CD14-positive monocyte (primary cell): ENCODE data around the gene LAMTOR3. TPM values are rescaled to one million over a fixed set of nuclear protein-coding genes. Genes with fewer than 3 reads are reported as not detected.

Experiments
- DNase-seq, 3 donors: peaks; one replicate each; pipeline ENCODE4 v3.0.0-alpha.2; 2011 to 2022
- H2AFZ ChIP-seq: 2 replicates; pipeline ENCODE4 v1.6.0; 2012; ENCODE audit warnings: mild to moderate bottlenecking, low read depth, low read length, inconsistent platforms; ENCODE audit not compliant: insufficient read depth, poor library complexity, severe bottlenecking
- H3K27ac ChIP-seq, 2 donors: 1 replicate in 1 of 2; 2 replicates in 1 of 2; pipeline ENCODE4 v1.5.1; 2012 to 2013; ENCODE audit warnings: low read length in 2 of 2, control low read depth in 1 of 2, inconsistent platforms in 1 of 2, low read depth in 1 of 2, mild to moderate bottlenecking in 1 of 2
- H3K27me3 ChIP-seq, 2 donors: one replicate each; pipeline versions ENCODE4 v1.6.0 to v1.6.1; 2011 to 2013; ENCODE audit warnings: low read length in 2 of 2; ENCODE audit not compliant: control insufficient read depth in 2 of 2, insufficient read depth in 2 of 2
- H3K36me3 ChIP-seq, 2 donors: replicated peaks in 1 of 2; 1 replicate in 1 of 2; 2 replicates in 1 of 2; pipeline versions ENCODE4 v1.5.1 to v1.6.1; 2012 to 2013; ENCODE audit warnings: low read length in 2 of 2, control low read depth in 1 of 2, inconsistent platforms in 1 of 2, mild to moderate bottlenecking in 1 of 2; ENCODE audit not compliant: insufficient read depth in 2 of 2, control insufficient read depth in 1 of 2
- H3K4me1 ChIP-seq, 2 donors: 1 replicate in 1 of 2; 2 replicates in 1 of 2; pipeline versions ENCODE4 v1.5.1 to v1.6.1; 2012 to 2013; ENCODE audit warnings: low read length in 2 of 2, control low read depth in 1 of 2, inconsistent platforms in 1 of 2, mild to moderate bottlenecking in 1 of 2, moderate library complexity in 1 of 2; ENCODE audit not compliant: insufficient read depth in 2 of 2, control insufficient read depth in 1 of 2
- H3K4me2 ChIP-seq: replicated peaks from 2 replicates; pipeline ENCODE3; 2012; ENCODE audit warnings: low read length, moderate library complexity, mild to moderate bottlenecking; ENCODE audit not compliant: poor library complexity, severe bottlenecking; ENCODE audit errors: extremely low read depth
- H3K4me3 ChIP-seq, 3 experiments: fragments of 200-600 bp in 1 of 3; sonication (generic) in 1 of 3; replicated peaks in 1 of 3; 1 replicate in 2 of 3; 2 replicates in 1 of 3; pipeline ENCODE4 v1.5.1; 2011 to 2013; ENCODE audit warnings: low read length in 3 of 3, mild to moderate bottlenecking in 3 of 3, control low read depth in 2 of 3, low read depth in 2 of 3, inconsistent platforms in 1 of 3, moderate library complexity in 1 of 3
- H3K79me2 ChIP-seq: 2 replicates; pipeline ENCODE4 v1.6.0; 2012; ENCODE audit warnings: mild to moderate bottlenecking, control low read depth, inconsistent platforms, low read length, moderate library complexity; ENCODE audit not compliant: insufficient read depth
- H3K9ac ChIP-seq: 2 replicates; pipeline ENCODE4 v1.6.0; 2017; ENCODE audit warnings: low read length, mild to moderate bottlenecking; ENCODE audit not compliant: insufficient read depth, poor library complexity, severe bottlenecking
- H3K9me3 ChIP-seq, 2 donors: replicated peaks in 1 of 2; 1 replicate in 1 of 2; 2 replicates in 1 of 2; pipeline versions ENCODE4 v1.5.1 to v1.6.1; 2012 to 2013; ENCODE audit warnings: low read length in 2 of 2, control low read depth in 1 of 2; ENCODE audit not compliant: control insufficient read depth in 1 of 2, insufficient read depth in 1 of 2
- H4K20me1 ChIP-seq: 2 replicates; pipeline ENCODE4 v1.6.0; 2012; ENCODE audit warnings: mild to moderate bottlenecking, low read length, control low read depth, moderate library complexity; ENCODE audit not compliant: insufficient read depth
- H3K27ac Mint-ChIP-seq, 7 donors: one replicate each; pipeline ENCODE4 v1.8.0; 2020; ENCODE audit warnings: mild to moderate bottlenecking in 7 of 7, mixed read lengths in 7 of 7, moderate library complexity in 6 of 7, inconsistent platforms in 2 of 7
- H3K27me3 Mint-ChIP-seq, 3 donors: one replicate each; pipeline ENCODE4 v1.8.0; 2021 to 2022; ENCODE audit warnings: low read depth in 3 of 3, mild to moderate bottlenecking in 3 of 3, mixed read lengths in 3 of 3, moderate library complexity in 3 of 3, inconsistent platforms in 1 of 3
- H3K36me3 Mint-ChIP-seq, 2 donors: one replicate each; pipeline ENCODE4 v1.8.0; 2020; ENCODE audit warnings: mixed read lengths in 2 of 2, inconsistent platforms in 1 of 2, mild to moderate bottlenecking in 1 of 2
- H3K4me1 Mint-ChIP-seq: one replicate; pipeline ENCODE4 v1.8.0; 2020; ENCODE audit warnings: mild to moderate bottlenecking, mixed read lengths
- H3K4me3 Mint-ChIP-seq, 2 donors: one replicate each; pipeline ENCODE4 v1.8.0; 2020; ENCODE audit warnings: mild to moderate bottlenecking in 2 of 2, mixed read lengths in 2 of 2, moderate library complexity in 1 of 2
- H3K9me3 Mint-ChIP-seq, 7 donors: one replicate each; pipeline ENCODE4 v1.8.0; 2020 to 2022; ENCODE audit warnings: mixed read lengths in 7 of 7, mild to moderate bottlenecking in 6 of 7, moderate library complexity in 6 of 7, inconsistent platforms in 2 of 7
- WGBS: methylation state at CpG from one replicate; pipeline ENCODE4 v1.1.5; 2013; ENCODE audit warnings: missing lambda C conversion rate; ENCODE audit not compliant: insufficient coverage; 5-methylcytosine and 5-hydroxymethylcytosine counted together
- intact Hi-C, 2 donors: fragments of 100-400 bp; cut with micrococcal nuclease; formaldehyde crosslinking; loops; one replicate each; pipeline versions ENCODE4 v1.15.0 to v1.15.1; 2023
- polyA plus RNA-seq, 3 donors: library from polyadenylated mRNA; depleted of rRNA in 1 of 3; unstranded in 2 of 3; stranded (reverse) in 1 of 3; fragments of 300-500 nt in 2 of 3; fragments of >200 nt in 1 of 3; fragmentation: Illumina TruSeq in 2 of 3; gene quantifications; 1 replicate in 2 of 3; 2 replicates in 1 of 3; pipeline ENCODE4 v1.2.3, GENCODE V29; 2012 to 2021
- TF ChIP-seq, protein P1 (sequence below): fragments of 200-600 bp; IDR thresholded peaks from one replicate; pipeline ENCODE4 v1.8.0; 2022; ENCODE audit warnings: antibody characterized with exemption, mild to moderate bottlenecking

LAMTOR3 gene
- polyA plus RNA-seq, 3 donors = 19.9 to 83.3 (median 62.5) TPM

DNA sequence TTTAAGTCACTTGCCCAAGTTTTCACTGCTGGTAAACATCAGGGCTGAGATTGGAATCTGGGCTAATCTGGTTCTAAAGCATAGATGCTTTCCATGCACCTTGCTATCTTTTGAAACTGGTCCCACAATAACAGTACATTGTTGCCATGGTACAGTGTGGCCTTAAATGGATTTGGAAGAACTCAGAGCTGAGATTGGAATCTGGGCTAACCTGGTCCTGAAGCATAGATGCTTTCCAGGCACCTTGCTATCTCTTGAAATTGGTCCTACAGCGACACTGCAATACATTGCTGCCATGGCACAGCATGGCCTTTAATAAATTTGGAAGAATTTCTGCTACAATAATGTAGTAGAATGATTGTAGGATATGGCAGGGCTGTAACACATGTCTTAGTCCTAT is 49.0 kb downstream of the LAMTOR3 start:
- H3K4me1 Mint-ChIP-seq = peaks cover 55% of the 10 kb centered on the region
- H3K27ac Mint-ChIP-seq = peak overlapping the region in 5 of 7 donors; percentile 56 to 92 (median 75)
- intact Hi-C loops = no loop called here
- peaks cover 0 to 2% (median 0%) of the 10 kb centered on the region in 7 donors for H3K9me3 Mint-ChIP-seq
- Histone ChIP-seq H3K4me3 (no peak overlapping the region), H2AFZ (no peak overlapping the region), H3K9me3 (no peaks in the 10 kb centered on the region), H3K27me3 (no peaks in the 10 kb centered on the region), H3K79me2 (peaks cover 58% of the 10 kb centered on the region), H3K36me3 (peaks cover 40 to 70% of the 10 kb centered on the region in 2 donors), H3K9ac (no peak overlapping the region), H4K20me1 (peaks cover 53% of the 10 kb centered on the region), H3K27ac (peak overlapping the region in 1 of 2 donors; percentile 35), H3K4me1 (peaks cover 35 to 46% of the 10 kb centered on the region in 2 donors), H3K4me2 (no peak overlapping the region)
- H3K36me3 Mint-ChIP-seq = peaks cover 64 to 69% of the 10 kb centered on the region in 2 donors
- TF ChIP-seq, protein P1, sequence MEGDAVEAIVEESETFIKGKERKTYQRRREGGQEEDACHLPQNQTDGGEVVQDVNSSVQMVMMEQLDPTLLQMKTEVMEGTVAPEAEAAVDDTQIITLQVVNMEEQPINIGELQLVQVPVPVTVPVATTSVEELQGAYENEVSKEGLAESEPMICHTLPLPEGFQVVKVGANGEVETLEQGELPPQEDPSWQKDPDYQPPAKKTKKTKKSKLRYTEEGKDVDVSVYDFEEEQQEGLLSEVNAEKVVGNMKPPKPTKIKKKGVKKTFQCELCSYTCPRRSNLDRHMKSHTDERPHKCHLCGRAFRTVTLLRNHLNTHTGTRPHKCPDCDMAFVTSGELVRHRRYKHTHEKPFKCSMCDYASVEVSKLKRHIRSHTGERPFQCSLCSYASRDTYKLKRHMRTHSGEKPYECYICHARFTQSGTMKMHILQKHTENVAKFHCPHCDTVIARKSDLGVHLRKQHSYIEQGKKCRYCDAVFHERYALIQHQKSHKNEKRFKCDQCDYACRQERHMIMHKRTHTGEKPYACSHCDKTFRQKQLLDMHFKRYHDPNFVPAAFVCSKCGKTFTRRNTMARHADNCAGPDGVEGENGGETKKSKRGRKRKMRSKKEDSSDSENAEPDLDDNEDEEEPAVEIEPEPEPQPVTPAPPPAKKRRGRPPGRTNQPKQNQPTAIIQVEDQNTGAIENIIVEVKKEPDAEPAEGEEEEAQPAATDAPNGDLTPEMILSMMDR = no peak
- DNase-seq = no peak
- no CpG with 5 or more reads among the region's 1 CpG for WGBS
- H3K4me3 Mint-ChIP-seq = no peak overlapping the region
- H3K27me3 Mint-ChIP-seq = no peaks in the 10 kb centered on the region

DNA sequence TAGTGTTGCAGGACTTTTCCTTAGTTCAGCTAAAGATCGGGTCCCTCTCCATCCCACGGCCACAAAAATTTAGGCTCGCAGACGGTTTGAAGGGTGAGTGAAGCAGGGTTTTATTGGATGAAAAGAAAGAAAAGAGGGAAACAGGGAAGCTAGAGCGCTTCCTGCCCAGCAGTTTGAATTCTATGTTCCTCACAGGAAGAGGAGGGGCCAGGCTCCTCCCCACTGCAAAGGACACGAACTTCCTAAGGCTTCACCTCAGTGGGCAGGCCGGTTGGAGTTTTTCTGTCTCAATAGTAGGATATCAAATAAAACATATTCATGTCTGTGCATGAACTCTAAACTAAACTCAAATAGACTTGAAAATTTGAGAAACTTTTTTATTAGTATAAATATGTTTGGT is 50.2 kb downstream of the LAMTOR3 start:
- Histone ChIP-seq H3K79me2 (peaks cover 60% of the 10 kb centered on the region), H3K9me3 (no peaks in the 10 kb centered on the region), H3K4me1 (peaks cover 35 to 46% of the 10 kb centered on the region in 2 donors), H3K27ac (peak overlapping the region in 1 of 2 donors; percentile 66), H3K9ac (no peak overlapping the region), H3K27me3 (no peaks in the 10 kb centered on the region), H4K20me1 (peaks cover 64% of the 10 kb centered on the region), H3K4me2 (no peak overlapping the region), H2AFZ (no peak overlapping the region), H3K36me3 (peaks cover 45 to 68% of the 10 kb centered on the region in 2 donors), H3K4me3 (no peak overlapping the region)
- intact Hi-C loops = no loop called here
- H3K9me3 Mint-ChIP-seq = peaks cover 0 to 2% (median 0%) of the 10 kb centered on the region in 7 donors
- H3K27me3 Mint-ChIP-seq = no peaks in the 10 kb centered on the region
- TF ChIP-seq, protein P1 = no peak
- no peak for DNase-seq
- no peak overlapping the region for H3K4me3 Mint-ChIP-seq
- H3K36me3 Mint-ChIP-seq = peaks cover 61 to 68% of the 10 kb centered on the region in 2 donors
- H3K27ac Mint-ChIP-seq = peak overlapping the region in 3 of 7 donors; percentile 60 to 71 (median 60)
- 93% methylated on average over 3 of the region's 7 CpGs for WGBS
- peaks cover 49% of the 10 kb centered on the region for H3K4me1 Mint-ChIP-seq
